GM23338 (cell line): ENCODE data around the gene GDAP1L1.

Experiments
- EZH2 ChIP-seq: fragments of 200-600 bp; sonication (generic); IDR thresholded peaks from one replicate; pipeline ENCODE4 v1.8.0; 2017; ENCODE audit warnings: antibody characterized with exemption, mild to moderate bottlenecking, low read depth; ENCODE audit not compliant: unreplicated experiment
- EZH2phosphoT487 ChIP-seq: fragments of 200-600 bp; sonication (generic); IDR thresholded peaks from one replicate; pipeline ENCODE4 v1.8.1; 2018; ENCODE audit warnings: antibody characterized with exemption; ENCODE audit not compliant: unreplicated experiment
- POLR2AphosphoS5 ChIP-seq: IDR thresholded peaks from 2 replicates; pipeline ENCODE4 v1.6.1; 2016; ENCODE audit warnings: antibody characterized with exemption, low read depth
- ZNF114 ChIP-seq: fragments of 250-450 bp; sonication (Bioruptor Pico); IDR thresholded peaks from 2 replicates; pipeline ENCODE4 v1.5.0; 2020; ENCODE audit warnings: mild to moderate bottlenecking, moderate library complexity
- TF ChIP-seq, protein P1 (sequence below): IDR thresholded peaks from one replicate; pipeline ENCODE4 v1.6.1; 2018; ENCODE audit warnings: antibody characterized with exemption; ENCODE audit not compliant: unreplicated experiment
- TF ChIP-seq, protein P2 (sequence below), 2 experiments: fragments of 200-600 bp in 1 of 2; sonication (generic) in 1 of 2; conservative IDR thresholded peaks; 2 replicates each; pipeline versions ENCODE4 v1.5.1 to v1.6.1; 2016 to 2017; ENCODE audit warnings: antibody characterized with exemption in 2 of 2, low read depth in 2 of 2, mild to moderate bottlenecking in 2 of 2, moderate library complexity in 1 of 2

DNA sequence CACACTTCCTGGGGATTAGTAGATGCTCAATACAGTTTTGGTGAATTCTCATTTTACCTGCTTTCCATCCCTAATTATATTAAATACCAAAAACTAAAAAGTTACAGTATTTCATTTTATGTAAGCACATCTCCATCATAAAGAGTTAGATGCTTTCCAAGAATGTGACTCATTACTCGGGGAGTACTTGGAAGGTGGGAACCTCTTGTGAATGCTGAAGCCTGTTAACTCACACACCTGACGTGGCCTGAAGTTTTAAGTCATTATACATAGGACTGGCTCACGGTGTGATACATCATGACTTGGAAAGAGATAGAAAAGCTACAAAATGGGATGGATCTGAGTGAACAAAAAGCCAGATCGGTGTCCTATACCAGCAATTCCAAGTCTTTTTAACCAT, 34.3 kb upstream of the GDAP1L1 start:
- TF ChIP-seq, protein P1, sequence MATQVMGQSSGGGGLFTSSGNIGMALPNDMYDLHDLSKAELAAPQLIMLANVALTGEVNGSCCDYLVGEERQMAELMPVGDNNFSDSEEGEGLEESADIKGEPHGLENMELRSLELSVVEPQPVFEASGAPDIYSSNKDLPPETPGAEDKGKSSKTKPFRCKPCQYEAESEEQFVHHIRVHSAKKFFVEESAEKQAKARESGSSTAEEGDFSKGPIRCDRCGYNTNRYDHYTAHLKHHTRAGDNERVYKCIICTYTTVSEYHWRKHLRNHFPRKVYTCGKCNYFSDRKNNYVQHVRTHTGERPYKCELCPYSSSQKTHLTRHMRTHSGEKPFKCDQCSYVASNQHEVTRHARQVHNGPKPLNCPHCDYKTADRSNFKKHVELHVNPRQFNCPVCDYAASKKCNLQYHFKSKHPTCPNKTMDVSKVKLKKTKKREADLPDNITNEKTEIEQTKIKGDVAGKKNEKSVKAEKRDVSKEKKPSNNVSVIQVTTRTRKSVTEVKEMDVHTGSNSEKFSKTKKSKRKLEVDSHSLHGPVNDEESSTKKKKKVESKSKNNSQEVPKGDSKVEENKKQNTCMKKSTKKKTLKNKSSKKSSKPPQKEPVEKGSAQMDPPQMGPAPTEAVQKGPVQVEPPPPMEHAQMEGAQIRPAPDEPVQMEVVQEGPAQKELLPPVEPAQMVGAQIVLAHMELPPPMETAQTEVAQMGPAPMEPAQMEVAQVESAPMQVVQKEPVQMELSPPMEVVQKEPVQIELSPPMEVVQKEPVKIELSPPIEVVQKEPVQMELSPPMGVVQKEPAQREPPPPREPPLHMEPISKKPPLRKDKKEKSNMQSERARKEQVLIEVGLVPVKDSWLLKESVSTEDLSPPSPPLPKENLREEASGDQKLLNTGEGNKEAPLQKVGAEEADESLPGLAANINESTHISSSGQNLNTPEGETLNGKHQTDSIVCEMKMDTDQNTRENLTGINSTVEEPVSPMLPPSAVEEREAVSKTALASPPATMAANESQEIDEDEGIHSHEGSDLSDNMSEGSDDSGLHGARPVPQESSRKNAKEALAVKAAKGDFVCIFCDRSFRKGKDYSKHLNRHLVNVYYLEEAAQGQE: no peak
- TF ChIP-seq, protein P2, sequence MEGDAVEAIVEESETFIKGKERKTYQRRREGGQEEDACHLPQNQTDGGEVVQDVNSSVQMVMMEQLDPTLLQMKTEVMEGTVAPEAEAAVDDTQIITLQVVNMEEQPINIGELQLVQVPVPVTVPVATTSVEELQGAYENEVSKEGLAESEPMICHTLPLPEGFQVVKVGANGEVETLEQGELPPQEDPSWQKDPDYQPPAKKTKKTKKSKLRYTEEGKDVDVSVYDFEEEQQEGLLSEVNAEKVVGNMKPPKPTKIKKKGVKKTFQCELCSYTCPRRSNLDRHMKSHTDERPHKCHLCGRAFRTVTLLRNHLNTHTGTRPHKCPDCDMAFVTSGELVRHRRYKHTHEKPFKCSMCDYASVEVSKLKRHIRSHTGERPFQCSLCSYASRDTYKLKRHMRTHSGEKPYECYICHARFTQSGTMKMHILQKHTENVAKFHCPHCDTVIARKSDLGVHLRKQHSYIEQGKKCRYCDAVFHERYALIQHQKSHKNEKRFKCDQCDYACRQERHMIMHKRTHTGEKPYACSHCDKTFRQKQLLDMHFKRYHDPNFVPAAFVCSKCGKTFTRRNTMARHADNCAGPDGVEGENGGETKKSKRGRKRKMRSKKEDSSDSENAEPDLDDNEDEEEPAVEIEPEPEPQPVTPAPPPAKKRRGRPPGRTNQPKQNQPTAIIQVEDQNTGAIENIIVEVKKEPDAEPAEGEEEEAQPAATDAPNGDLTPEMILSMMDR (conservative IDR thresholded peaks at IDR 0.05; ENCODE audit: low read depth in 2 of 2): no peak
- TF ChIP-seq POLR2AphosphoS5 (no peak), ZNF114 (CRISPR knock-in tag) (no peak), EZH2 (no peak), EZH2phosphoT487 (no peak)
